ENCODE measurements around the gene FA2H. TPM values are rescaled to one million over a fixed set of nuclear protein-coding genes. Genes with fewer than 3 reads are reported as not detected.
A peak's percentile ranks its signal among the peaks of the same experiment; 100 is the strongest.

Gene FA2H
- total RNA-seq, 6 experiments from 2014 or later, result 0.19 to 1.2 (median 0.22) TPM; not detected in 3

GRCh38 chr16:74785031-74785430 is 10.4 kb upstream of the FA2H start:
- intact Hi-C loops (cut with DNase I), result no loop called here
- WGBS (ENCODE audit: insufficient coverage, low coverage, low lambda C conversion rate, missing lambda C conversion rate), result 58% methylated on average over 4 of the region's 4 CpGs
- H3K27ac ChIP-seq, result no peak overlapping the region
- DNase-seq (no peak), ATAC-seq (no peak)
- no peak overlapping the region for H3K4me3 ChIP-seq
- H3K9me3 ChIP-seq, result no peaks in the 10 kb centered on the region
- H3K36me3 ChIP-seq, result no peaks in the 10 kb centered on the region
- TF ChIP-seq, protein P1, sequence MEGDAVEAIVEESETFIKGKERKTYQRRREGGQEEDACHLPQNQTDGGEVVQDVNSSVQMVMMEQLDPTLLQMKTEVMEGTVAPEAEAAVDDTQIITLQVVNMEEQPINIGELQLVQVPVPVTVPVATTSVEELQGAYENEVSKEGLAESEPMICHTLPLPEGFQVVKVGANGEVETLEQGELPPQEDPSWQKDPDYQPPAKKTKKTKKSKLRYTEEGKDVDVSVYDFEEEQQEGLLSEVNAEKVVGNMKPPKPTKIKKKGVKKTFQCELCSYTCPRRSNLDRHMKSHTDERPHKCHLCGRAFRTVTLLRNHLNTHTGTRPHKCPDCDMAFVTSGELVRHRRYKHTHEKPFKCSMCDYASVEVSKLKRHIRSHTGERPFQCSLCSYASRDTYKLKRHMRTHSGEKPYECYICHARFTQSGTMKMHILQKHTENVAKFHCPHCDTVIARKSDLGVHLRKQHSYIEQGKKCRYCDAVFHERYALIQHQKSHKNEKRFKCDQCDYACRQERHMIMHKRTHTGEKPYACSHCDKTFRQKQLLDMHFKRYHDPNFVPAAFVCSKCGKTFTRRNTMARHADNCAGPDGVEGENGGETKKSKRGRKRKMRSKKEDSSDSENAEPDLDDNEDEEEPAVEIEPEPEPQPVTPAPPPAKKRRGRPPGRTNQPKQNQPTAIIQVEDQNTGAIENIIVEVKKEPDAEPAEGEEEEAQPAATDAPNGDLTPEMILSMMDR (IDR thresholded peaks at IDR 0.05), result no peak
- TF ChIP-seq POLR2A (IDR thresholded peaks at IDR 0.05), result no peak
- H3K27me3 ChIP-seq, result no peaks in the 10 kb centered on the region
- no peaks in the 10 kb centered on the region for H3K4me1 ChIP-seq

GRCh38 chr16:74778646-74779045 is 4.0 kb upstream of the FA2H start:
- Histone ChIP-seq H3K4me3 (no peak overlapping the region), H3K4me1 (peaks cover 0 to 12% (median 0%) of the 10 kb centered on the region in 4 donors), H3K27ac (no peak overlapping the region), H3K36me3 (no peaks in the 10 kb centered on the region), H3K9me3 (no peaks in the 10 kb centered on the region), H3K27me3 (no peaks in the 10 kb centered on the region)
- ATAC-seq (no peak), DNase-seq (no peak)
- 83% methylated on average over 4 of the region's 8 CpGs for WGBS (ENCODE audit: insufficient coverage, low coverage, low lambda C conversion rate, missing lambda C conversion rate)
- intact Hi-C loops (cut with DNase I), result no loop called here
- no peak for TF ChIP-seq POLR2A (IDR thresholded peaks at IDR 0.05)
- TF ChIP-seq, protein P1 (IDR thresholded peaks at IDR 0.05), result no peak

- no peak for TF ChIP-seq POLR2A (IDR thresholded peaks at IDR 0.05)
- TF ChIP-seq, protein P1 (IDR thresholded peaks at IDR 0.05), result no peak
- H3K27ac ChIP-seq, result no peak overlapping the region
- DNase-seq, result no peak
These were observed 2.3 kb upstream of the FA2H start for GRCh38 chr16:74776926-74777325.

GRCh38 chr16:74775255-74775654 is 635 bp upstream of the FA2H start:
- no peak overlapping the region for H3K27ac ChIP-seq
- DNase-seq, result no peak
- no peak for TF ChIP-seq POLR2A (IDR thresholded peaks at IDR 0.05)
- TF ChIP-seq, protein P1 (IDR thresholded peaks at IDR 0.05), result no peak

More at GRCh38 chr16:74776926-74777325, 2.3 kb upstream of the FA2H start:
- H3K4me1 ChIP-seq, result peaks cover 0 to 12% (median 0%) of the 10 kb centered on the region in 4 donors
- H3K9me3 ChIP-seq, result no peaks in the 10 kb centered on the region
- no peaks in the 10 kb centered on the region for H3K27me3 ChIP-seq
- WGBS (ENCODE audit: insufficient coverage, low coverage, low lambda C conversion rate, missing lambda C conversion rate), result 76% methylated on average over 2 of the region's 2 CpGs
- no peaks in the 10 kb centered on the region for H3K36me3 ChIP-seq
- no peak for ATAC-seq
- no peak overlapping the region for H3K4me3 ChIP-seq
- intact Hi-C loops (cut with DNase I), result no loop called here

More at GRCh38 chr16:74775255-74775654, 635 bp upstream of the FA2H start:
- peaks cover 0 to 12% (median 0%) of the 10 kb centered on the region in 4 donors for H3K4me1 ChIP-seq
- WGBS (ENCODE audit: insufficient coverage, low coverage, low lambda C conversion rate, missing lambda C conversion rate), result 60% methylated on average over 5 of the region's 5 CpGs
- H3K4me3 ChIP-seq, result peak overlapping the region in 2 of 3 donors; percentile 31 to 50
- no peaks in the 10 kb centered on the region for H3K36me3 ChIP-seq
- no peaks in the 10 kb centered on the region for H3K27me3 ChIP-seq
- no peaks in the 10 kb centered on the region for H3K9me3 ChIP-seq
- ATAC-seq, result no peak
- intact Hi-C loops (cut with DNase I), result no loop called here

Measured in right lobe of liver (tissue), 6 donors.